OCI-M1 (cell line): ENCODE data around the gene DLG1.

Experiments
- DNase-seq: peaks from one replicate; lab custom pipeline; 2025; lab: John Stamatoyannopoulos, UW

DLG1 gene

DNA sequence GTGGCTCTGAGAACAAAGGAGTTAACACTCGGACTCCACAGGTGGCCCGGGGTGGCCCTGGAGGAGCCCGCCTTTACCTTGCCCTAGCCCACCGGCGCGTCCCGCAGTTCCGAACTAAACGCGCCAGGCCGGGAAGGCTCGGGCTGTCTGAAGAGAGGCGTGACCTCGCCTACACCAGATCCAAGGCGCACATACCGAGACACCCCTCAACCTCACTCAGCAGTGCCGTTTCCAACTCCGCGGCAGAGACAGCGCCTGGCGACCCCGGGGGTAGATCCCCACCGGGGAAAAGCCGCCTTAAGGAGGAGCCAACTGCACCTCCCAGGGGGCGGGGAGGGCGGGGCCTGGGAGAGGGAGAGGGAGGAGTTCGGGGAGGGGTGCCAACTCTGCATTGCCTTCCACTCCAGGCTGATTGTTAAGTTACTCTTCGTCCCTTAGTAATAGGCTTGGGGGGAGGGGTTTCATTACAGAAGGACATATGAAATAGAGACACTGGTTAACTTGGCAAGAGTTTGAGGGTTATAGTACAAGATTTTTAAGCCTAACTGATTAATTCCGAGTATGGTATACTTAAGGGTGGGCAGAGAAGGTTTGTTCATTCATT is at the start of gene DLG1:
TSS of gene DLG1 (minus strand) at position 272 of the 604 bp plus-strand sequence. CDS start 1,408 bp downstream, outside the sequence.
- peak; percentile 93 for DNase-seq

DNA sequence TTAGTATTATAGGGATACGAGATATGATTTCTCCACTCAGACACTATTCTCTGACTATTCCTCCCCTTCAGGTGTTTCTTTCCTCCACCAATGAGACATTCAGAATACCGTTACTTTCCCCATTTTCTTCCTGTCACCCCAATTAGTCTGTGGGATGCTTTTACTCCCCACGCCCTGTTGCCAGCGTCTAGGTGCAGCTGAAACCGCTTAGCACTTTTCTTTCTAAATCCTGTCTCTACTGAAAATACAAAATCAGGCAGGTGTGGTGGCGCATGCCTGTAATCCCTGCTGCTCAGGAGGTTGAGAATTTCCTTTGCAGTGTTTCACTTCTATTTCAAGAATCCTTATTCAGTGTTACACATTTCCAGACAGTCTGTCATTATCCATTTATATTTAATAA is 49.6 kb upstream of the DLG1 start:
- no peak for DNase-seq

- peak; percentile 20 for DNase-seq
Observed at GRCh38 chr3:197345390-197345789, 47.0 kb upstream of the DLG1 start.

GRCh38 chr3:197344582-197345318 is 46.3 kb upstream of the DLG1 start:
- no peak for DNase-seq

GRCh38 chr3:197343656-197344408 is 45.4 kb upstream of the DLG1 start:
- DNase-seq = no peak

GRCh38 chr3:197343111-197343510 is 44.7 kb upstream of the DLG1 start:
- DNase-seq = no peak

DNA sequence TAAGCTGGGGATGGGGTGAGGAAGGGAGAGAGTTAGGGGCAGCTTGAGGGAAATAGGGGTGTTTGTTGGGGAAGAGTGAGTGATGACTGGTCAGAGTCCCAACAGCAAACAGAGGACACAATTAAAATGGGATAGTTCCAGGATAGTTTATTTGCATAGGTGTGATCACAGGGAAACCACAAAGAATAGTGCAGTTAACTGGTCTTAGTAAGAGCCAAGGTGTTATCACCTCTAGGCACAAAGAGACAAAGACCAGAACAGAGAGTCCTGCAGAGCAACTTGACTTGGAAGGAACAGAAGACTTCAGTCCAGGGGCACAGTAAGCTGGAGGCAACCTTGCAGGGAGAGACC is 42.1 kb upstream of the DLG1 start:
- DNase-seq = no peak

GRCh38 chr3:197339841-197340520 is 41.6 kb upstream of the DLG1 start:
- no peak for DNase-seq

DNA sequence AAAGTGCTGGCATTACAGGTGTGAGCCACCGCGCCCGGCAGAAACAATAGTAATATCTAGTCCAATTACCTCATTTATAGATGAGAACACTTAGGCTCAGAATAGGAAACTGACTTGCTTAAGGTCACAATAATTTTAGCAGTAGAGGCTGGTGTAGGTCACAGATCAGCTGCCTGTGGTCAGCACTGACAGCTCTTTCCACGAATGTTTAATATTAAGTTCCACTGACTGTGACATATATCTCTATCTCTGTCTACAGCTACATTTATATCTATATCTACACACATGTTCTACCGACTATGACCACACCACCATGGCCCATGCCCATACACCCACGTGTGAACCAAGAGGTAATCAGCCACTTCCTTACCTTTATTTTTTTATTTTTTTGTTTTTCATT is 40.2 kb upstream of the DLG1 start:
- peak; percentile 52 for DNase-seq

GRCh38 chr3:197337656-197338055 is 39.2 kb upstream of the DLG1 start:
- no peak for DNase-seq

GRCh38 chr3:197337214-197337613 is 38.8 kb upstream of the DLG1 start:
- no peak for DNase-seq

GRCh38 chr3:197336348-197336747 is 37.9 kb upstream of the DLG1 start:
- DNase-seq = peak; percentile 35

DNA sequence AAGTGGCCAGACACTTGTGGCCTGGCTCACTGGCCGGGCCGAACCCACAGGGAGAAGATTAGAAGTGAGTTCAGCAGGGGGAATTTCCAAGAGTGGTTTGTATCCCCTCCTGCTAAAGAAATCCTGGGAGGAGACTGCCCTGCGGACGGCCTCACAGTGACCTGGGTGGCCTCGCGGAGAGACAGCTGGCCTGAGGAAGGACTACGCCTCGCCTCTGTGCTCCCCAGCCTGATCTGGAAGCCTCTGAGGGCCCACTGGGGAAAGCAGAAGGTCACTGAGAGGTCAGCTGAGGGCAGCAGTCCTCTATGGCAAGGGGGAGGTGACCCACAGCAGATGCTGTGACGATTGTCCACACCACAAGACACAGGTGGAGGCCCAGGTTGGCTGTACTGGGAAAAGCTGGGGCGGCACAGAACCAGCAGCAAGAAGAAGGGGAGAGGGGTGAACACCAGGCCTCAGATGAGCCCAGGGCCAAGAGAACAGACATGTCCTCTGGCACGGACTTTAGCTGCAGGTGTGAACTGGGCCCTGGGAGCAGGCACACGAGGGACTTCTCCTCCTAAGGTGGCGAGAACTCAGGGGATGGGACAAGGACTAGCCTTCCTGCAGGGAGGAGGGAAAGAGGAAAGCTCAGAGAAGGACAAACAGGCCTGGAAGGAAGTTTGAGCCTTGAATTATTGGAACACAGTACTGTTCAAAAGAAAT is 37.2 kb upstream of the DLG1 start:
- DNase-seq = no peak

DNA sequence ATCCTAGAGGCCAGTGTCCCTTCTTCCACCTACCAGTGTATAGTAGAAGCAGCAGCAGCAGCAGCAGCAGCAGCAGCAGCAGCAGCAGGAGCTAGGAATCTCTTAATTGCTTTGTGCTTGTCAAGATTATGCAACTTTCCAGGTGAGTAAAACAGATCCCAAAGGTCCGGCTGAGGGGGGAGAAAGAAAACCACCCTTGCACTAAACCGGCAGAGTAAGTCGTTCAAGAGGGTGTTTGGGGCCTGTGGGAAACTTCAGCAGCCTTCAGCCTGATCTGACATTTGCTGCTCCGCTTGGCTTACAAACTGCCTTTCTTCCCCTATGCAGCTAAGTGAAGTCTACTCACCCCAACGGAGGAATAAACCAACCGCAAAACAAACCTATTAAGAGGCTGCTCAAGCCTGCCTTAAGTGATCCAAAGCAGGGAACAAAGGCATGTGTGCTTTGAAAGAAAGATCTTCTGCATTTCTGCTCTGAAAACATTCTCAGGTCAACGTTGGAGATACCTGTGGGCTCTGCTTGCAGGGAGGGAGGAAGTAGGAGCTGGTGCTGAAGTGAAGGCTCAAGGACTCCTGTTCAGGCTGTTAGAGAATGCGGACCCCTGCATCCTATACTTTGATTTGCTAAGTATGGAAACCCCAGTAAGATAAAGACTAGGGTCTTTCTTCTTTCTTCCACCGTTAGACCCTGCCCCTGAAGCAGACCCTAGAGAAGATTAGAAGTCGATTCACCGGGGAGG is 35.7 kb upstream of the DLG1 start:
- no peak for DNase-seq

DNA sequence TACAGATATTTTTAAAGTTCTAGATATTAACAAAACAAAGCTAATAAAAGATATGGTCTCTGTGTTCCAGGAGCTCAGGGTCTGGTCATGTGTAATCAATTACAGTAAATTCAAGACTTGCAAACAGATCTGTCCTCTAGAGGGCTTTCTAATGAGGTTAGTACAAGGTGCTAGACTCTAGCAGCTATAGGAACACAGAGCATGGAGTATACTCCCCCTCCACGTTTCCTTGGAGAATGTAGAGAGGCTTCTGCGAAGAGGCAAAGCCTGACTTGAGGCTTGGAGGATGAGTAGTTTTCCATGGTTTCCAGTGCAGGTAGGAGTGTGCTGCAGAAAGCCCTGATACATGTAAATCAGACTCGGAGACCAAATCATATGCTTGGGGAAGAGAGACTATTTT is 32.7 kb upstream of the DLG1 start:
- DNase-seq = peak; percentile 20

GRCh38 chr3:197329382-197329781 is 31.0 kb upstream of the DLG1 start:
- no peak for DNase-seq

GRCh38 chr3:197328198-197328597 is 29.8 kb upstream of the DLG1 start:
- no peak for DNase-seq

DNA sequence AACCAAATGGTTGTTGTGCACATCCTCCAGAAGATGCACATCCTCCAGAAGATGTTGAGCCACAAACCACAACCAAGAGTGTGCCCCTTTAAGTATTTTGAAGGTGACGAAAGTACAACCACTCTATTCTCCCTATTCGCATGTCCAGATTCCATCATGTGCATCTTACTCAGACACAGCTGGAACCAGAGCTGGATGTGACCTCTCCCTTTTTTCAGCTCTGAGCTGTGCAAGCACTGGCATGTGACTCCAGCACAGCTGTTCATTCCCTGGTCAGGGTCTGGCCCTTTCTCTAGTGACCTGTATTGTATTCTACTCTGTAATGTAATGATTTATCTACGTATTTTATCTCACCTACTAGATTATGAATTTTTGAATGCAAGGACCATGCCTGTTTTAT is 29.3 kb upstream of the DLG1 start:
- no peak for DNase-seq

DNA sequence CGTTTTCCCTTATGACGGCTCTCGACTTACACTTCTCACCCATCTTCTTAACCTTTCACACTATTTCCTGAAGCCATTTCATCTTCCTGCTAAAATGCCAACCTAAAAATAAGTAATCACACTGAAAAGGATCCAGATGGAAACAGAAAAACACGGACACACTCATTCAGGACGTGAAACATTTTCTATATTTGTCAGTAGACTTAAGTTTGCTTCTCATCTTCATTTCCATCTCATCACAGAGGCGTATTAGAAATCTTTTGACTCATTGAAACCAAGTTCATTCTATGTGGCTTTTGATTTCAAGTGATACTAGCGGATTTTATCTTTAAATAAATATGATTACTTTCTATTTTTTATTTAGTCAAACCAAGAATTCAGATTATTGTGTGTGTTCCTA is 27.4 kb upstream of the DLG1 start:
- no peak for DNase-seq

DNA sequence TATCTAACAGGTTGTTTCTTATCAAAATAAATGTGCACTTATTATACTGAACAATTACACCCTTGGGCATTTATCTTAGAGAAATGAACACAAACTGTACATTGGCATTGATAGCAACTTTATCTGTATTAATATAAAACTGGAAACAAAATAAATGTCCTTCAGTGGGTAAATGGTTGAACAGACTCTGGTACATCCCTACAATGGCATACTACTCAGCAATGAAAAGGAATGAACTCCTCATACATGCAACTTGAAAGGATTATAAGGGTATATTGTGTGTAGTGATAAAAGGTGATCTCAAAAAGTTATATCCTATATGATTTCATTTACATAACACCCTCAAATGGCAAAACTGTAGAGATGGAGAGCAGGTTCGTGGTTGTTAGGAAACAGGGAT is 23.7 kb upstream of the DLG1 start:
- DNase-seq = no peak

- DNase-seq = no peak
Observed at GRCh38 chr3:197320582-197320981, 22.2 kb upstream of the DLG1 start.
